CD1c-positive myeloid dendritic cell (primary cell): ENCODE results near the gene PTPRE.
A peak's percentile ranks its signal among the peaks of the same experiment; 100 is the strongest.

ENCODE experiments used
- DNase-seq: peaks from one replicate; pipeline ENCODE4 v3.0.0-alpha.2; 2016; ENCODE audit errors: extremely low spot score

Gene PTPRE

GRCh38 chr10:128071417-128071782 is 164.5 kb downstream of the PTPRE start:
- no peak for DNase-seq

GRCh38 chr10:128072046-128072445 is 165.1 kb downstream of the PTPRE start:
- DNase-seq, result no peak

GRCh38 chr10:128072941-128073645 is 166.2 kb downstream of the PTPRE start:
- no peak for DNase-seq

DNA sequence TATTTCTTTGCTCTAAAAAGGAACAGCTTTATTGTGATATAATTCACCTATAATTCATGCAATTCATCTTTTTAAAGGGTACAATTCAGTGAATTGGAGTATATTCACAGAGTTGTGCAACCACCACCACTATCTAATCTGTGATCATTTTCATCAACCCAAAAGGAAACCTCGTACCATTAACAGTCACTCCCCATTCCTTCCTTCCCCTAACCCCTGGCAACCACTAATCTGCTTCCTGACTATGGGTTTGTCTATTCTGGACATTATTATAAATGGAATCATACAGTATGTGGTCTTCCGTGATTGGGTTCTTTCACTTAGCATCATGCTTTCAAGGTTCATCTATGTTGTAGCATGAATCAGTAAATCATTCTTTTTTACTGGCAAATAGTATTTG is 167.0 kb downstream of the PTPRE start:
- DNase-seq, result no peak

DNA sequence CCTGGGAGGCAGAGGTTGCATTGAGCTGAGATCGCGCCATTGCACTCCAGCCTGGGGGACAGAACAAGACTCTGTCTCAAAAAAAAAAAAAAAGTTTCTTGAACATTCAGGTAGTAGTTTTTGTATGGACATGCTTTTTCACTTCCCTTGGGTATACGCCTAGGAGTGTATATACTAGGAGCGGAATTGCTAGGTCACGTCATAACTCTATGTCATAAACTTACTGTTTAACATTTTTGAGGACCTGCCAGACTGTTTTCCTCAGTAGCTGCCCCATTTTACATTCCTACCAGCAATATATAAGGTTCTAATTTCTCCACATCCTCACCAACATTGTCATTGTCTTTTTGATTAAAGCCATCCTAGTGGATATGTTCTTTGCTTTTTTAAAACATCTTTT is 167.7 kb downstream of the PTPRE start:
- DNase-seq, result no peak

GRCh38 chr10:128077155-128077875 is 170.4 kb downstream of the PTPRE start:
- DNase-seq, result no peak

DNA sequence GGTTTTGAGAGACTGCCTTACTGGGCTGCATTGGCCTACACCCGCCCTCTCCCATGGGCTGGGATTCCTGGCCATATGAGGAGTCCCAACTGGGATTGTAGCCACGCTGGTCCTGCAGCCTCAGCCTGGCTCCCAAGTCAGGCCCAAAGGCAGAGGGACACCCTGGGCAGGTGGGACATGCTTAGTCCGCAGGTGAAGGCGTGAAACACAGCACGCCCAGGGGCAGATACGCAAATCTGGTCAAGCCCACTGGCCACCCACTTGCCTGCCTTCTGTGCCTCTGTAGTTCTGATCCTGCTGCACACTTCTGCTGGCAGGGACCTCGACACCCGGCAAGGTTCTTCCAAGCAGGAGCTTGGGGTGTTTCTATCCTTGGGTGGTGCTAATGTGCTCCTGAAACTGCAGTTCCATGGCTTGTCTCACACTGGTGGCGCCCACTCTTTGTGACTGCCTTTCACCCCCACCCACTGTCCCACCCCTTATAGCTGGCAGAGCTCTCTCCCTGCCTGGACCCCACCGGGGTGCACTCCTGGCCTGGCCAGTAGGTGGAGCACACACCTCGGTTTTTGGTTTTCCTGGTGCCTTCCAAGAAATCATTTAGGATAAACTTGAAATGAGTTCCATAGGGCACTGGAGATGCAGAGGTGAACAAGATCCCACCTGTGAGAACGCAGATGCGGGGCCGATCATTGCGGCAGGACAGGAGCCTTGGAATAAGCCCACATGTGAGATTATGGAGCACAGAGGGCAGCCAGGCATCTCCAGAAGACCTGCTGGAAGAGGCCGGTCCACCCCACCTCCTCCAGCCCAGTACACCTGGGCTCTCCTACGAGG is 171.4 kb downstream of the PTPRE start:
- peak; percentile 46 for DNase-seq

DNA sequence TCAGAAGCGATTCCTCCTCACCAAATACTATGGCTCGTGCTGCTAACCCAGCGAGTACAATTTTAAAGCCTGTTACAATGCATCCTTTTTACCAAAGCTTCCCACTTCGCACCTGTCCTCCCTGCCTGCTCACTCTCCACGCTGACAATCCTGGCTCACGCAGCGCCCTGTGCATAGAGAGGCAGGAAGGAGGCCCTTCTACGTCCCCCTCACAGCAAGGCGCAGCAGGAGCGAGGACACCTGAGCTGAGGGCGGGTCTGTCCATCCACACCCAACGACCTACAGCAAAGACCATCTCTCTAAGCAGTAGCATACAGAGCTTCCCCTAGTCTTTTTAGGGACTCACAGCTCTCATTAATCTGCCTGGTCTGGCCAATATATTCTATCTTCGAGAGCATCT is 173.3 kb downstream of the PTPRE start:
- DNase-seq, result no peak

GRCh38 chr10:128080641-128081040 is 173.7 kb downstream of the PTPRE start:
- DNase-seq, result no peak

- DNase-seq, result no peak
These were observed 174.3 kb downstream of the PTPRE start for GRCh38 chr10:128081222-128081621.

DNA sequence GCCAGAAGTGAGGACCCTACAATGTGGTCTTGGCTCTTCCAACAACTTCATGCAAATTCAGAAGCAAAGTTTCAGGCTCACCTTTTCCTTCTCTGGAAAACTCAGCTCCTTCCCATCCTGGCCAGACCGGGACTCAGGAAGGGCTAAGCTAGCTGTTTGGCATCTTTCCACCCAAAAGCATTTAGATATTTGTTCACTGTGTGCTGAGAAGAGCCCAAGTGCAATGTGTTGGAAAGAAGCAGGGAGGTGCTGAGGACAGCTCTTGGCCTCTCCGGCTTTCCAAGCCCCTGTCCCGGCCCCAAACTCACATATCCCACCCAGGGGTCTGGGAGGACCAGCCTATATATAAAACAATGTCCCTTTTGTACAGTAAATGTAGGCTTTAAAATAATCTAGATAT is 174.8 kb downstream of the PTPRE start:
- no peak for DNase-seq

- no peak for DNase-seq
These were observed 176.4 kb downstream of the PTPRE start for GRCh38 chr10:128083191-128083895.

GRCh38 chr10:128084364-128084763 is 177.5 kb downstream of the PTPRE start:
- DNase-seq, result no peak

- no peak for DNase-seq
These were observed 178.1 kb downstream of the PTPRE start for GRCh38 chr10:128084991-128085390.

DNA sequence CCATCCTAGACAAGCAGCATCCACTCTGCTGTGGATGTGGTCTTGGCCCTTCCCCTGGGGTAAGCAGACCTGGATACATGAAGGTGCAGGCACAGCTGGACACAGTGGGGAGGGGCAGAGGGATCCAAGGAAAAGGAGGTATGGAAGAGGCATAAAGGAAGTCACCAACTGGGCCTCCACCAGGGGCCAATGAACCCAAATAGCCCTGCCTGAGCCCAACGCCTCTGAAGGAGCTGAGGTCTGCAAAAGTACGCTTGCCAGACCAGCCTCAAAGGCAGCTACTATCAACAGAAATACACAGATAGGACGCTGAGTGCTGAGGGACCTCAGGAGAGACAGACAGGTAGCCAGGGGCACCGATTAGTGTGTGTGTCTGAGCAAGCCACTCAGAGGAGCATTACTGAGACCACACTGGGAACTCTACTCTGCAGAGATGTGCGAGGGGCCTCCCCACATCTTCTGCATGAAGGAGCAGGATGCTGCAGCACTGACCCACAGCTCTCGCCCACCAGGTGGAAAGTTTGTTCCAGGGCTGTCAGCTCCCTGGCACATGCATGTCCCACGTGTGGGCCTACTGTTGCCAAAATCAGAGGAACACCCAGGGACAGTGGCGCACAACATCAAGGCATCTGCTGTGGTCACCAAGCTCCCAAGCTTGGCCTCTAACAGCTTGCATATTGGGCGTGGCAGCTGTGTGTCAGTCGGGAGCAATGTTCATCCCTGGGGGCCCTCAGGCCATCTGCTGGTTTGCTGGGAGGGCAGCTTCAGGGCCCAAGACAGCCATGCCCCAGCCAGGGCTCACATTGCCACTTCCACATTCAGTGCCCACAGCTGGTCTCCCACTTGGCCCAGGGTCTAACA is 179.3 kb downstream of the PTPRE start:
- no peak for DNase-seq

GRCh38 chr10:128087146-128087883 is 180.4 kb downstream of the PTPRE start:
- DNase-seq, result peak; percentile 45

DNA sequence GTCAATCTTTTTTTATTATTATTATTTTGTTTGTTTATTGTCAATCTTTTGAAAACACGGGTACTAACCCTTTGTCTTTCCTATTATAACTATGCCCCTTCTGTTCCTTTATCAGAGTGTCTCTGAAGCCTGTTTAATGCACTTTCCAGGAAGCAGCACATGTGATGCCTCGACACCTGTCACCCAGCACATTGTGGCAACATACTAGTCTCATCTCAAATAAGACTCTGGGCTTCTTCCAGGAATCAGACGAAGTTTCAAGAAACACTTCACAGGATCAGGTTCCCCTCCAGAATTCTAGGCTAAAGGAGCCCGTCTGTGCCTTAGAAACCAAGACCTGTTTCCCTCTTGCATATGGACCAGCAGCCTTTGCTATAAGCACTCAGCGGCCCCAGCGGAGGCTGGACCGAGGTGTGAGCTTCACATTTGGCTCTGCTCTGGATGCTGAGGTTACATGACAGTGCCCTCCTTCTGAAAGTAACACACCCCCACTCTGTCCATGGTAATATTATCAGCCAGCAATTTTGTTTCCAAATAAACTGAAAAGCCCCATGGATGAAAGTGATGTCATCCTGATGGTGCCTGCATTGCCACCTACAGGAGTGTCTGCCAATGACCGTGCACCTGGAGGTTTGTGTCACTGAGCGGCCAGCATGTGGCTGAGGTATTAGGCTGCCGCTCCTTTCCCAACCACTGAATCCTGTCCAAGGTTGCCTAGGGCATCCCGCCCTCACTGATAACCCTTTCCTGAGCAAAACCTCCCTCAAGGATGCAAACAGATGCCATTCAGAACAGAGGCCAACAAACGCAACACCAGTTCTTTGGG is 181.2 kb downstream of the PTPRE start:
- no peak for DNase-seq

DNA sequence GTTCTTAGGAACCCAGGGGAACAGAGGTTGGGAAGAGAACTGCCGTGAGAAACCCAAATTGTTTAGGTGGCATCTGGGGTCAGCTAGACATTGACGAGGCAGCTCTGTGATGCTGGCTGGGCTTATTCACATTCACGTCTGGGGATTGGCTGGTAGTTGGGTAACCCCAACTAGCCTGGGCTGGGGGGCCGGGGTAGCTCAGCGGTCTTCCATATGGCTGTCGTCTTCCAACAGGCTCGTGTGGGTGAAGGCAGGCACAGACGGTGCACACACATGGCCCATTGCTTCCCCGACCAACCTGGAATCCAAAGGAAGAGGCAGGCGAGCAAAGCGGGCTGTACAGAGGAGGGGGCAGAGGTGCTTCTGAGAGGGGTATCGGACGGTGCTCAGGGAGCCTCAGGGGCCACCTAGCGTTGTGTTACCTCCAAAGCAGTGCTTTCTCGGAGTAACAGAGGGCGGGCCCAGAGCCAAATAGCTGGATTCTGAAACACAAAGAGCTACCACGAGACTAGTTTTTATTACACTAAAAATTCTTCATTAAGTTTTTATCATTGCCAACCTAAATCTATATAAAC is 184.8 kb downstream of the PTPRE start:
- DNase-seq, result no peak

DNA sequence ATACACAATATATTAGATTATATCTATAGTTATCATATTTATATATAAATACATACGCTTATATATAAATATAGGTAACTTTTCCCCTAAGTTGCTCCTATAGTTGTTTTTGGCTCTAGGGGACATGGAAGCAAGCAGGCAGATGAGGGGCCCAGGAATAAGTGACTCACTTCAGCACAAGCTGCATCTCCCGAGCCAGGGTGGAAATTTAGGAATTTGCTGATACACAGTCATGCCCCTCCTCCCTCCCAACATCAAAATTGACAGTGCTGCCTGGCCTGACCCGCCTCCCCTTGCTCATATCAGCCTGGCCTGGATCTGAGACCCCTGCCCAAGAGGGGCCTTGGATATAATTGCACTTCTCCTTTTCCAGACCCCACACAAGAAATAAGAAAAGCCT is 185.6 kb downstream of the PTPRE start:
- no peak for DNase-seq
